Endothelial cell (in vitro differentiated cells): ENCODE measurements around the gene PDLIM1. TPM values are rescaled to one million over a fixed set of nuclear protein-coding genes. Genes with fewer than 3 reads are reported as not detected.
A peak's percentile ranks its signal among the peaks of the same experiment; 100 is the strongest.

Experiments used
- DNase-seq: peaks from one replicate; pipeline ENCODE4 v3.0.0; 2021; ENCODE audit warnings: low spot score
- H3K27ac Mint-ChIP-seq: one replicate; pipeline ENCODE4 v1.8.0; 2021; ENCODE audit warnings: mixed read lengths, inconsistent platforms; ENCODE audit not compliant: unreplicated experiment
- H3K27me3 Mint-ChIP-seq: one replicate; pipeline ENCODE4 v1.8.0; 2021; ENCODE audit warnings: mild to moderate bottlenecking, moderate library complexity, mixed read lengths, inconsistent platforms; ENCODE audit not compliant: unreplicated experiment
- H3K36me3 Mint-ChIP-seq: one replicate; pipeline ENCODE4 v1.8.0; 2021; ENCODE audit warnings: mild to moderate bottlenecking, low read depth, mixed read lengths, inconsistent platforms; ENCODE audit not compliant: unreplicated experiment
- H3K4me1 Mint-ChIP-seq: one replicate; pipeline ENCODE4 v1.8.0; 2021; ENCODE audit warnings: mild to moderate bottlenecking, mixed read lengths, inconsistent platforms; ENCODE audit not compliant: unreplicated experiment
- H3K4me3 Mint-ChIP-seq: one replicate; pipeline ENCODE4 v1.8.0; 2021; ENCODE audit warnings: mild to moderate bottlenecking, mixed read lengths, inconsistent platforms; ENCODE audit not compliant: unreplicated experiment
- H3K9me3 Mint-ChIP-seq: one replicate; pipeline ENCODE4 v1.8.0; 2021; ENCODE audit warnings: mixed read lengths, inconsistent platforms; ENCODE audit not compliant: unreplicated experiment
- CTCF ChIP-seq: fragments of 200-600 bp; sonication (generic); IDR thresholded peaks from one replicate; pipeline ENCODE4 v1.5.0; 2021; ENCODE audit warnings: antibody characterized with exemption; ENCODE audit not compliant: unreplicated experiment
- total RNA-seq: library from RNA; stranded (reverse); fragmentation: NEBNext Ultra II Directional; extraction: Animal tissue kit (Norgen Biotek cat#: 25700); gene quantifications from one replicate; pipeline ENCODE4 v1.2.1, GENCODE V29; 2021; ENCODE audit not compliant: unreplicated experiment

Gene PDLIM1
- total RNA-seq, 1 donor from 2014 or later: 125 TPM

- TF ChIP-seq CTCF: no peak
- Mint-ChIP-seq H3K36me3 (peaks cover 42% of the 10 kb centered on the region), H3K9me3 (no peaks in the 10 kb centered on the region), H3K4me3 (no peak overlapping the region), H3K4me1 (peaks cover 27% of the 10 kb centered on the region), H3K27me3 (peaks cover 10% of the 10 kb centered on the region), H3K27ac (no peak overlapping the region)
- DNase-seq: no peak
These were observed 28.9 kb downstream of the PDLIM1 start for GRCh38 chr10:95261926-95262325.

DNA sequence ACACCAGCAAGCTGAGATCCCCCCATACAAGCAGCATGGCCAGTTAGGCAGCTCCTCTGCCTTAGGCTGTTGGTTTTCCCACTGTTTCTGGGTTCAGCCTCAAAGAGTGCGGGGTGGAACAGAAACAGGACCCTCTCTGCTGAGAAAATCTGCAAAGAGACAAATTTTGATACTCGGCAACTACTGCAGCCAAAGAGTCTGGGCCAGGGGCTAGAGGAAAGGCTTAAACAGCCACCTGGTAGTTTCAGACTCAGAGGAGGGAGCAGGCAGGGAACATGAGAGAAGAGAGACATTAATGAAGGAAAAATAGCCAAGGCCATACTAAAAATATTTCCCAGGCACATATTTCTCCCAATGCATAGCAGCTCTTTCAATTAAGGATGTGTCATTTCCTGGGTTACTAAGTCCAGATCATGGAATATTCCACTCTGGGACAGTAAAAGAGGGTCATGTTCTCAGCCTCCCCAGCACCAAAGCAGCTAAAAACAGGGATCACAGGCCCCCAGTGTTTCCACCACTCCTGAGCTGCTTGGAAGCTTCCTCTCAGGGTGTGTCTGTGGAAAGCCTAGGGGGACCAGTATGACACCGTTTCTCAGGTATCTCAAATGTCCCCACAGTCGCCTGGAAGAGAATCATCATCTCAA is 29.8 kb downstream of the PDLIM1 start:
- peaks cover under 1% of the 10 kb centered on the region for H3K9me3 Mint-ChIP-seq
- TF ChIP-seq CTCF: no peak
- H3K27ac Mint-ChIP-seq: peak overlapping the region; percentile 89
- H3K4me1 Mint-ChIP-seq: peaks cover 20% of the 10 kb centered on the region
- DNase-seq: no peak
- H3K36me3 Mint-ChIP-seq: peaks cover 46% of the 10 kb centered on the region
- no peak overlapping the region for H3K4me3 Mint-ChIP-seq
- peaks cover 10% of the 10 kb centered on the region for H3K27me3 Mint-ChIP-seq

GRCh38 chr10:95260397-95260881 is 30.4 kb downstream of the PDLIM1 start:
- Mint-ChIP-seq H3K9me3 (peaks cover 5% of the 10 kb centered on the region), H3K4me3 (no peak overlapping the region), H3K27me3 (peaks cover 10% of the 10 kb centered on the region), H3K36me3 (peaks cover 52% of the 10 kb centered on the region), H3K27ac (peak overlapping the region; percentile 89), H3K4me1 (peaks cover 20% of the 10 kb centered on the region)
- TF ChIP-seq CTCF: no peak
- DNase-seq: no peak

DNA sequence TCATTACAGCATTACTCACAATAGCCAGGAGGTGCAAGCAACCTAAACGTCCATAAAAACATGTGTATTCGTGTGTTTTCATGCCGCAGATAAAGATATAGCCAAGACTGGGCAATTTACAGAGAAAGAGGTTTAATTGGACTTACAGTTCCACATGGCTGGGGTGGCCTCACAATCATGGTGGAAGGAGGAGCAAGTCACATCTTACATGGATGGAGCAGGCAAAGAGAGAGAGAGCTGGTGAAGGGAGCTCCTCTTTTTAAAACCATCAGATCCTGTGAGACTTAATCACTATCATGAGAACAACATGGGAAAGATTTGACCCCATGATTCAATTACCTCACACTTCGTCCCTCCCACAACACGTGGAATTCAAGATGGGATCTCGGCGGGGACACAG is 33.0 kb downstream of the PDLIM1 start:
- Mint-ChIP-seq H3K4me3 (peak overlapping the region; percentile 76), H3K4me1 (peaks cover 10% of the 10 kb centered on the region), H3K27ac (no peak overlapping the region), H3K36me3 (peaks cover 46% of the 10 kb centered on the region), H3K27me3 (peaks cover 3% of the 10 kb centered on the region), H3K9me3 (peaks cover 5% of the 10 kb centered on the region)
- no peak for TF ChIP-seq CTCF
- DNase-seq: no peak

DNA sequence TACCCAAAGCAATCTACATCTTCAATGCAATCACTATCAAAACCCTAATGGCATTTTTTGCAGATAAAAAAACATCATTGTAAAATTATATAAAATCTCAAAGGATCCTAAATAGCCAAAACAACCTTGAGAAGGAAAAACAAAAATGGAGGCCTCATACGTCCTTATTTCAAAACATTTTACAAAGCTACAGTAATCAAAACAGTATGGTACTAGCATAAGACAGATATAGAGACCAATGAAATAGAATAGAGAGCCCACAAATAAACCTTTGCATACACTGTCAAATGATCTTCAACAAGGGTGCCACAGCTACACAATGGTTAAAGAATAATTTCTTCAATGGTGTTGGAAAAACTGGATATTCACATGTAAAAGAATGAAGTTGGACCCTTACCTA is 34.5 kb downstream of the PDLIM1 start:
- Mint-ChIP-seq H3K27me3 (peaks cover 3% of the 10 kb centered on the region), H3K36me3 (peaks cover 39% of the 10 kb centered on the region), H3K9me3 (peaks cover 5% of the 10 kb centered on the region), H3K4me1 (peaks cover 25% of the 10 kb centered on the region), H3K4me3 (no peak overlapping the region), H3K27ac (no peak overlapping the region)
- no peak for DNase-seq
- no peak for TF ChIP-seq CTCF
